Activated naive CD8-positive, alpha-beta T cell treated with anti-CD3 and anti-CD28 coated beads, Interleukin-2, amount 50 U/mL, for 24 hours (primary cell): ENCODE data around the gene UNC13C.
"Not testable (repeated sequence)": the region's sequence is repeated elsewhere in the genome, so short reads cannot be mapped to it uniquely, and the experiment has no call there.

Experiments
- ATAC-seq: fragments of 150-1000 bp; cut with Tn5 transposase; one replicate; pipeline ENCODE4 v1.10.0; 2021
- DNase-seq: peaks from one replicate; pipeline ENCODE4 v3.0.0; 2021
- H3K27ac Mint-ChIP-seq: one replicate; pipeline ENCODE4 v1.8.0; 2021; ENCODE audit warnings: mild to moderate bottlenecking, mixed read lengths
- H3K27me3 Mint-ChIP-seq: one replicate; pipeline ENCODE4 v1.8.0; 2021; ENCODE audit warnings: mixed read lengths
- H3K36me3 Mint-ChIP-seq: one replicate; pipeline ENCODE4 v1.8.0; 2021; ENCODE audit warnings: low read depth, mixed read lengths
- H3K4me1 Mint-ChIP-seq: one replicate; pipeline ENCODE4 v1.8.0; 2021; ENCODE audit warnings: mixed read lengths
- H3K4me3 Mint-ChIP-seq: one replicate; pipeline ENCODE4 v1.8.0; 2021; ENCODE audit warnings: mild to moderate bottlenecking, moderate library complexity, mixed read lengths
- H3K9me3 Mint-ChIP-seq: one replicate; pipeline ENCODE4 v1.8.0; 2021; ENCODE audit warnings: mixed read lengths

UNC13C gene

DNA sequence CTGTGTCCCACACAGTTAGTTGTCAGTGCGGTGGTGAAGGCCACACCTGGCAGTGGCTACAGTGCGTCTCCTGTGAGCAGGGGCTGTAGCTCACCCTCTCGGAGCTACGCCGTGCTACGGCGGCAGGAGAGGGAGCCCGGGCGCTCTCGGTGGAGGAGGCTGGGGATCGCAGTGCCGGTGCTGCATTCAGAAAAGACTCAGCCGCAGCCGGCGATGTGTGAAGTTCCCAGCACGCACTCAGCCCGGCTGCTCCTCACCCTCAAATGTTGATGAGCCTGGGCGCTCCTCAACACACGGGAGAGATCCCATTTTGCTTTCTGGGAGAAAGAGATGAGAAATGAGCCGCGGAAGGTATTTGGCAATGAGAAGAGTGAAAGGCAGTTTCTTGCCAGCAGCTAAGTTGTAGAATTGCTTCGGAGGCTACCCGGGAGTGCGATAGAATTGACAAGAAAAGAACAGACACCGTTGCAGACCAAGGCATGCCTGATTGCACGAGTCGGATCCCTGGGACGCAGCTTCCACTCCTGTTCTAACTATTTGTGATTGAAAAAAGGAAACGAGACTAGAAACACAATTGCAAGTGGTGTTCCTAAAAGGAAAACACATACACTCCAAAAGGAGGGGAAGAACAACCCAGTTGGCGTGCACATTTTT lies at the start of gene UNC13C:
Gene UNC13C, plus strand, starts transcription at position 189 of the 654 bp plus-strand sequence. CDS start 34,463 bp downstream, outside the sequence.
- Mint-ChIP-seq H3K27me3 (peaks cover 27% of the 10 kb centered on the region), H3K4me3 (no peak within 1 kb of the TSS), H3K36me3 (no peaks in the 10 kb centered on the region), H3K27ac (no peak within 1 kb of the TSS), H3K9me3 (no peaks in the 10 kb centered on the region), H3K4me1 (no peaks in the 10 kb centered on the region)
- ATAC-seq (no peak), DNase-seq (no peak)

GRCh38 chr15:53936137-53936536 lies 42.1 kb upstream of the UNC13C start:
- Mint-ChIP-seq H3K9me3 (peaks cover 40% of the 10 kb centered on the region), H3K27me3 (peaks cover 1% of the 10 kb centered on the region), H3K4me3 (no peak overlapping the region), H3K36me3 (peaks cover 3% of the 10 kb centered on the region), H3K27ac (no peak overlapping the region), H3K4me1 (no peaks in the 10 kb centered on the region)
- DNase-seq (no peak), ATAC-seq (no peak)

DNA sequence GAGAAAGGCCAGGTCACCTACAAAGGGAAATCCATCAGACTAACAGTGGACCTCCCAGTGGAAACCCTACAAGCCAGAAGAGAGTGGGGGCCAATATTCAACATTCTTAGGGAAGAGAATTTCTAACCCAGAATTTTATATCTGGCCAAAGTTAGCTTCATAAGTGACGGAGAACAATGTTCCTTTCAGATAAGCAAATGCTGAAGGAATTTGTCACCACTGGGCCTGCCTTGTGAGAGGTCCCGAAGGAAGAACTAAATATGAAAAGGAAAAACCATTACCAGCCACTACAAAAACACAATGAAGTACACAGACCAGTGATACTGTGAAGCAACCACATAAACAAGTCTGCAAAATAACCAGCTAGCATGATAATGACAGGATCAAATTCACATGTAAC lies 40.6 kb upstream of the UNC13C start:
- H3K27me3 Mint-ChIP-seq, H3K4me1 Mint-ChIP-seq: not testable (repeated sequence)
- peaks cover 42% of the 10 kb centered on the region for H3K9me3 Mint-ChIP-seq

GRCh38 chr15:53950572-53950971 lies 27.7 kb upstream of the UNC13C start:
- Mint-ChIP-seq H3K36me3 (no peaks in the 10 kb centered on the region), H3K4me3 (no peak overlapping the region), H3K27ac (no peak overlapping the region), H3K9me3 (peaks cover 9% of the 10 kb centered on the region), H3K27me3 (peaks cover 3% of the 10 kb centered on the region), H3K4me1 (no peaks in the 10 kb centered on the region)
- no peak for DNase-seq
- ATAC-seq = no peak

More for the DNA sequence above, 40.6 kb upstream of the UNC13C start:
- not testable (repeated sequence) for DNase-seq, H3K27ac Mint-ChIP-seq, ATAC-seq, H3K36me3 Mint-ChIP-seq, H3K4me3 Mint-ChIP-seq

DNA sequence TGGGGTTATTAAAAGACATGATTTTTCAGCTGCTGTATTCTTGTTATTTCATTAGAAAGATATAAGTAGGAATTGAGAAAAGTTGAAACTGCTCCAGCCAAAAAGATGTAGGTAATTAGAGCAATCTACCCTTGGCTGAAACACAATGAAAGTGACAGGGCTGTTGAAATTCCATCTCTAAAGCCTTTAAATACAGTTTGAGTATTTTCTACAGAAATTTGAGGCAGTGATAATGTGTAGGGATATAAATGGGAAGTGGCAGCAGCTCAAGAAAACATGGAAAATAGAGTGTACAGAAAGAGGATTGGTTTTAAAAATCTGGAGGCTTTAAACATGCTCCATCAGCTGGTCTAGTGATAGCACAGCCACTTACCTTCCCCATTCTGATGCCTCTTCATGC lies 22.8 kb upstream of the UNC13C start:
- Mint-ChIP-seq H3K9me3 (peaks cover 5% of the 10 kb centered on the region), H3K27ac (no peak overlapping the region)

DNA sequence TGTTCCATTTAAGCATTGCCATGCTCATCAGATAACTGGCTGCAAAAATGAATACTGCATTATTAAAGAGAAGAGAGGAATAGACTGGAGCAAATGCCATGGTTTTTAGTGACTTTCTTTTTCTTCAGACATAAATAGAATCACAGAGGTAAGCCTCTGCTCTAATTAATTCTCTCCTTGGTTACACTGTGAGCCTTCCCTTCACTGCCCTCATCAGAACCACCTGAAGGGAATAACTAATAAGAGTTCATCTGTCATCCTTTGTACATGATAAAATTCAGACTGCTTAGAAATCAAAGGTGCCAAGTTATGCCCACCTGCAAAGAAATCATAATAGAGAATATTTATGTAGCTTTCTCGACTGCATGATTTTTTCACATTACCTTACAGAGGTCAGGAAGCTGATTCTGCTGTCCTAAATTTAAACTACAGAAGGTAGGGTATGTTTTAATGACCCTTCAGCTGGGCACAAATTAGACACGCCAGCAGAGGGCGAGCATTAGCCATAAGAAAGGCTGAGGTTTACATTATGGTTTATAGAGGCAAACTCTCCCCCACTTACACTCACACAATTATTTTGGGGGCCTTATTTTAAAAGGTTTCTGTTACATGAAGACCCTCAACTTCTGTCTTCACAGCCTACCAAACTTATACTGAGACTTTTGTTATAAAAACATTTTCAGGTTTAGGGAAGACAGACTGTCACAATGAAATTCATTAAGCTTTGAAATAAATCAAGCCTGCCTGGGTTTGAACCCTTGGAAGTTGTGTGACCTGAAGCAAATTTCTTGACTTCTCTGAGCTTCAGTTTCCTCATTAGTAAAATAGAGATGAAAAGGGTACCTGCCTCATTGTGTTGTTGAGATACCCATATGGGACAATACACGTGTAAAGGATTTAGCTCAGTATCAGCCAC lies 15.3 kb upstream of the UNC13C start:
- Mint-ChIP-seq H3K36me3 (no peaks in the 10 kb centered on the region), H3K4me1 (no peaks in the 10 kb centered on the region), H3K27ac (no peak overlapping the region), H3K9me3 (no peaks in the 10 kb centered on the region), H3K27me3 (peaks cover 7% of the 10 kb centered on the region), H3K4me3 (no peak overlapping the region)
- peak; percentile 19 for DNase-seq
- ATAC-seq = peak; percentile 28

More for the DNA sequence above, 22.8 kb upstream of the UNC13C start:
- Mint-ChIP-seq H3K36me3 (no peaks in the 10 kb centered on the region), H3K27me3 (peaks cover 3% of the 10 kb centered on the region), H3K4me1 (no peaks in the 10 kb centered on the region), H3K4me3 (no peak overlapping the region)
- DNase-seq (no peak), ATAC-seq (no peak)

DNA sequence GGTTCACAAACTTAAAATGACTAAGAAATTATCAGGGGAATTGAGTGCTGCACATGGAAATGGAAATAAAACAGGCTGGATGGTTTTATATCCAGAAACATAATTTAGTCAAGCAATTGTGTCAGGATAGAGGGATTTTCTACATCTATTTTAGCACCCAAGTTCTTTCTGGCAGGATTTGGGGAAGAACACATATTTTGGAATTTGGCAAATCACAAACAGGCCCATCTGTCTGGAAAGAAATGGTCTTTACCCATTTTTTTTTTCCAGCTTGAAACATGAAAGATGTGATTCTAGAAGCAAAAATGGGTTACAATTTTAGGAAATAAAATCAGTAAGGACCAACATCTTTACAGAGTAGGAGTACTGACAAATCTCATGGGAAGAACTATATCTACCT lies 14.4 kb upstream of the UNC13C start:
- DNase-seq = no peak
- Mint-ChIP-seq H3K9me3 (no peaks in the 10 kb centered on the region), H3K27me3 (peaks cover 7% of the 10 kb centered on the region), H3K36me3 (no peaks in the 10 kb centered on the region), H3K4me1 (no peaks in the 10 kb centered on the region), H3K27ac (no peak overlapping the region), H3K4me3 (no peak overlapping the region)
- no peak for ATAC-seq

DNA sequence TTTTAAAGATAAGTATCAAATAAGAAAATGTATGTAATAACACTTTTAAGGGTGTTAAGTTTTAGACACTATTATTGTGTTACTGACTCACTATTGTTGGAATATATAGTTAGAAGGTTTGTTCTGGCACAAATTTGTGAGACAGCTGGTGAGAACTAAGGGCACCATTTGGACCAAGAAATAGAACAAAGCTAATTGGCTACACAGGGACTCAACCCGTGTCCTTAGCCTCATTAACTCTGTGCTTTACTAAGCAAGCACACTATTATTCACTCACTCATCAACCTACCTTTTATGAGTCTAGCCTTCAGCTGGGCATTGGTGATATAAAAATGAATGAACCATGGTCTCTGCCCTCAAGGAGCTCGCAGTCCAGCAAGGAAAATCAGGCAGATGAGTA lies 4.1 kb upstream of the UNC13C start:
- H3K27me3 Mint-ChIP-seq = peaks cover 21% of the 10 kb centered on the region
- DNase-seq = no peak
- no peak overlapping the region for H3K4me3 Mint-ChIP-seq
- no peak overlapping the region for H3K27ac Mint-ChIP-seq
- H3K9me3 Mint-ChIP-seq = no peaks in the 10 kb centered on the region
- no peaks in the 10 kb centered on the region for H3K4me1 Mint-ChIP-seq
- ATAC-seq = no peak
- H3K36me3 Mint-ChIP-seq = no peaks in the 10 kb centered on the region

DNA sequence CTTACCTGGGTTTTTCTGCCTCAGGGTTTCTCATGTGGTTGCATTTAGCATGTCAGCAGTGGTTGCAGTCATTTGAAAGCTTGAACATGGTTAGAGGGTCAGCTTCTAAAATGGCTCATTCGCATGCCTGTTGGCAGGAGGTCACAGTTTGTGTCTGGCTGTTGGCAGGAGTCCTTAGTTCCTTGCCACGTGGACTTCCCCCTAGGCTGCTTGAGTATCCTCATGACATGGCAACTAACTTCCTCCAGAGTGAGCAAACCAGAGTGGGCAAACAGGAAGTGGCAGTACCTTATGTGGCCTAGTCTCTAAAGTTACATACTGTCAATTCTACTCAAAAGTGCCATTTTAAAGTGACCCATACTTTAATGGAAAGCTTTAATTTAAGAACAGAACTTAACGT lies 3.4 kb upstream of the UNC13C start:
- peaks cover 24% of the 10 kb centered on the region for H3K27me3 Mint-ChIP-seq
- H3K4me1 Mint-ChIP-seq = no peaks in the 10 kb centered on the region
- no peak overlapping the region for H3K27ac Mint-ChIP-seq
- H3K9me3 Mint-ChIP-seq = no peaks in the 10 kb centered on the region
- no peak for DNase-seq
- no peak for ATAC-seq
- H3K4me3 Mint-ChIP-seq = no peak overlapping the region
- no peaks in the 10 kb centered on the region for H3K36me3 Mint-ChIP-seq

DNA sequence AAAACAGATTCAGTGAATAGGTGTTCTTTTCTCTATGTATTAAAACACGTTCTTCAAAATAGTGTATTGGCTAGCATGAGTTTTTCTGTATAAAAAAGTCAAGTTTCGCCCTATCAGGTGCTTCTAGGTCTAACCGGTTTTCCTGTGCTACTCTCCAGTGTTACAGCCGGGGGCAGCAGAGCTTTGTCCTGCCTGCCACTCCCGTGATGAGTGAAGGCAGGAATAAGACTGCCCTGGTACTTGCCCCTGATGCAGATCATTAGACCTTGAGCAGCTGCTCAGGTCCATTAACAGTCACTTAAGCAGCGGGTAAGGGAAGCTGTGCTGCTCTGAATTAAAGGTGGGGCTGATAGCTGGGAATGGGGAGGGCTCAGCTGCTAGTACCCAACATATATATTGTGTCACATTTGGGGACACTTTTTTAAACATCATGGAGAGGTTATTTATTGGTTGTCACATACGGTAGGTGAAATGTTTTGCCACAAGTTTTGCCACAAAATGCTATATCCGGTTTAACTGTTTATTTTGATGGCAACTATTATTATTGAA lies 1.3 kb upstream of the UNC13C start:
- Mint-ChIP-seq H3K4me3 (no peak overlapping the region), H3K27ac (no peak overlapping the region), H3K36me3 (no peaks in the 10 kb centered on the region), H3K9me3 (no peaks in the 10 kb centered on the region), H3K27me3 (peaks cover 27% of the 10 kb centered on the region), H3K4me1 (no peaks in the 10 kb centered on the region)
- no peak for DNase-seq
- no peak for ATAC-seq

DNA sequence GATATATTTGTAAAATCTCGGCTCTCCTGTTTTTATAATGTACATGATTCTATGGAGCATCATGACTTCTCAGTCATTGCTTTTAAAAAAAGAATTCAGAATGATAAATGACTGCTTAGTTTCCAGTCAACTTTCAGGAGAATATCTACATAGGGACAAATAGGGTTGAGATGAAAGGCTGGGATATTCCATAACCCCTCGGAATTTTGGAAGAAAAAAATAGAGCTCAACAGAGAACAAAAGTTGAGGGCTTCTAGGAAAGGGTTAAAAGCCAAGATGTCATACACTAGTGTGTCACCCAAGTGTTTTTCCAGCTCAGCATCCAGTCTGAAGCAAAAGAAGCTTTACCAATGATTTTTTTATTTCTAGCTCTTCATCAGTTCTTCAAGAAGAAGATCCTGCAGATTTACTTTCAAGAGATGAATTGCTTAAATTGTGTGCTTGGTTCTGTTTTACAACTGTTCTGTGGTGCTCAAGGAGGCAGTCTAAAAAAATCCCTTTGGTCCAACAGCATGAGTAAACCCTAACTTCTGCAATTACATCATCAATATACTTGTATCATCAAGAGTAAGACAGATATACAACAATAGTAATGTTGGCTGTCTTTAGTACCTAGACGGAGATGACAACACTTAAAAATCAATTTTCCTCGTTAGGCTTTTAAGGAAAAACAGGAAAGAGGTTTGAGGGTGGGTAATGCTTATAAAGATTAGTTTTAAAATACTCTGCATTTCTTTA lies 979 bp downstream of the UNC13C start:
- Mint-ChIP-seq H3K27me3 (peaks cover 31% of the 10 kb centered on the region), H3K27ac (no peak overlapping the region), H3K9me3 (no peaks in the 10 kb centered on the region), H3K4me3 (no peak overlapping the region), H3K36me3 (no peaks in the 10 kb centered on the region), H3K4me1 (no peaks in the 10 kb centered on the region)
- DNase-seq (no peak), ATAC-seq (no peak)

DNA sequence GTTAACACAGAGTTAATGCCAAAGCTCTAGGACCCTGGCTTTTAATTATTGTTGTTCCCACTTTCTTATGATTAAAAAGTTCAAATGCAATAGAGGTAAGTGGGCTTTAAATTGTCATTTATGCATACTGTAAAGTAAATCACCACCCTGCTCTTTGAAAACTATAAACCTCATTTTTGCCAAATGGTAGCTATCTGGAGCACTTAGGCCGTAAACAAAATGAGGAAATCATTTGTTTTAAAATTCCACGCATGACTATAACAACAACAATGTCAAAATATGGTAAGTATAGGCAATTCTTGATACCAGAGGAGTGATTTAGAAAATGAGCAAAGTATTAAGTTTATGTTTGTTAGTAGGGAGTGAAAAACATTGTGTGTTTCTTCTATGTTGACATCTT lies 1.8 kb downstream of the UNC13C start:
- ATAC-seq (no peak), DNase-seq (no peak)
- Mint-ChIP-seq H3K4me3 (no peak overlapping the region), H3K27me3 (peaks cover 31% of the 10 kb centered on the region), H3K27ac (no peak overlapping the region), H3K9me3 (no peaks in the 10 kb centered on the region), H3K4me1 (no peaks in the 10 kb centered on the region), H3K36me3 (no peaks in the 10 kb centered on the region)

DNA sequence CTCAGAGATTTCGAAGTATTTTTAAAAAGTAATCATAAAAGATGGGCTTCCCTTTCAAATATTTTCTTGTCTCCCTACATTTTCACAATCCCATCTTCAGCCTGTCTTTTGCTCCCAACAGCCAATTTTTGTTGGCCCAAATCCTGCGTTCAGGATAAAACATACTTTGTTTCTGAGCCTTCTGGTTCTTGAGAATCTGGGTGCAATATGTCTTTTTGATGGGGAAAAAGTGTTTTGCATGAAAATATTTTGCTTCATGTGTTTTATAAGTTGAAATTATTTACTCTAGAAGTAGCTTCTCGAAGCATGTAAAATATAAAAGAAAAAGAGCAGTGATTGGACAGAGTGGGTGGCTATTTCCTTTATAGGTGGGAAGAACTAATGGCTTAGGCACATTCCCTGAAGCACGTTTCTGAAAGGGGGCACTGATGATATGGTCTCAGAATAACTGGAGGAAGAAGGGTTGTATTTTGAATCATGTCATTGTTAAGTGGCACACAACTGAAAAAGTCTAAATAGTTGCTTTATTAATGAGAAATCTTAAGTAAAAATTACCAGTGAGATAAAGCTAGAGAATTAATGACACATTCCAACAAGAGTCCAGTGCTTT lies 3.9 kb downstream of the UNC13C start:
- no peak overlapping the region for H3K27ac Mint-ChIP-seq
- no peak overlapping the region for H3K4me3 Mint-ChIP-seq
- no peaks in the 10 kb centered on the region for H3K4me1 Mint-ChIP-seq
- no peaks in the 10 kb centered on the region for H3K9me3 Mint-ChIP-seq
- peaks cover 30% of the 10 kb centered on the region for H3K27me3 Mint-ChIP-seq
- ATAC-seq (no peak), DNase-seq (no peak)
- no peaks in the 10 kb centered on the region for H3K36me3 Mint-ChIP-seq

DNA sequence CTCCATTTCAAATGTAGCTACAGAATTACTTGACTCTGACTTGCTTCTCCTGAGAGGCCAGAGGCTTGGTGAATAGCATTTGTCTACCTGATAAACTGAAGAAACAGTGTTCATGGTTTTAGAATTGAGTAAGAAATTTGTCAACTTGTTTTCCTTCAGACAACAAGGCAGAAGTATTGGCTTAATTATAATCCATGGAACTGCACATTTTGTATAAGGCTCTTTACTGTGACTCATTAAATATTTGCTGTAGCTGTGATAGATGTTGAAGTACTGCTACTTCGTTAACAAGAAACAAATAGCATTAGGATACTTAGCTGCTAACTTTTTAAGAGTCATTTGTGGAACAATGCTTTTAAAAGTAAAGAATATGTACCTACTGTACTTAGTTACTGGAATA lies 4.6 kb downstream of the UNC13C start:
- Mint-ChIP-seq H3K36me3 (no peaks in the 10 kb centered on the region), H3K27me3 (peaks cover 26% of the 10 kb centered on the region)
- DNase-seq = no peak

More for the DNA sequence above, 4.6 kb downstream of the UNC13C start:
- Mint-ChIP-seq H3K4me1 (no peaks in the 10 kb centered on the region), H3K27ac (no peak overlapping the region), H3K9me3 (no peaks in the 10 kb centered on the region), H3K4me3 (no peak overlapping the region)
- ATAC-seq = no peak
